Neural progenitor cell (in vitro differentiated cells): ENCODE data around the gene MAST1. TPM values are rescaled to one million over a fixed set of nuclear protein-coding genes. Genes with fewer than 3 reads are reported as not detected.
"Not testable (repeated sequence)": the region's sequence is repeated elsewhere in the genome, so short reads cannot be mapped to it uniquely, and the experiment has no call there.

Experiments used
- DNase-seq: peaks from one replicate; pipeline ENCODE4 v3.0.0-alpha.2; 2016; ENCODE audit warnings: low spot score
- H2AFZ ChIP-seq: fragments of 200-600 bp; sonication (generic); replicated peaks from 2 replicates; pipeline ENCODE4 v1.6.1; 2016; ENCODE audit warnings: antibody characterized with exemption
- H3F3A ChIP-seq: fragments of 200-600 bp; sonication (generic); 2 replicates; pipeline ENCODE4 v1.6.1; 2016; ENCODE audit warnings: antibody characterized with exemption, low read depth
- H3K27ac ChIP-seq: fragments of 200-600 bp; sonication (generic); 2 replicates; pipeline ENCODE4 v1.5.1; 2016; ENCODE audit warnings: mild to moderate bottlenecking
- H3K27me3 ChIP-seq: fragments of 200-600 bp; sonication (generic); 2 replicates; pipeline ENCODE4 v1.6.1; 2016; ENCODE audit warnings: mild to moderate bottlenecking, moderate library complexity
- H3K36me3 ChIP-seq: fragments of 200-600 bp; sonication (generic); 2 replicates; pipeline ENCODE4 v1.5.1; 2016
- H3K4me1 ChIP-seq: fragments of 200-600 bp; sonication (generic); 2 replicates; pipeline ENCODE4 v1.6.1; 2016; ENCODE audit warnings: mixed run types
- H3K4me2 ChIP-seq: fragments of 200-600 bp; sonication (generic); 2 replicates; pipeline ENCODE4 v1.6.1; 2016
- H3K4me3 ChIP-seq: fragments of 200-600 bp; sonication (generic); 2 replicates; pipeline ENCODE4 v1.5.1; 2016
- H3K79me2 ChIP-seq: fragments of 200-600 bp; sonication (generic); 2 replicates; pipeline ENCODE4 v1.6.1; 2016; ENCODE audit warnings: low read depth
- H3K9ac ChIP-seq: fragments of 200-600 bp; sonication (generic); 2 replicates; pipeline ENCODE4 v1.6.1; 2016
- H3K9me3 ChIP-seq: fragments of 200-600 bp; sonication (generic); 2 replicates; pipeline ENCODE4 v1.5.1; 2016; ENCODE audit warnings: low read depth
- H4K20me1 ChIP-seq: fragments of 200-600 bp; sonication (generic); 2 replicates; pipeline ENCODE4 v1.6.1; 2016; ENCODE audit warnings: low read depth
- H3K27ac Mint-ChIP-seq: 3 replicates; pipeline ENCODE4 v1.8.0; 2021; ENCODE audit warnings: mixed read lengths
- H3K27me3 Mint-ChIP-seq: 2 replicates; pipeline ENCODE4 v1.8.0; 2022; ENCODE audit warnings: low read depth, mild to moderate bottlenecking, inconsistent platforms, moderate library complexity, mixed read lengths; ENCODE audit not compliant: insufficient read depth
- H3K36me3 Mint-ChIP-seq: 3 replicates; pipeline ENCODE4 v1.8.0; 2021; ENCODE audit warnings: mixed read lengths
- H3K4me1 Mint-ChIP-seq: 3 replicates; pipeline ENCODE4 v1.8.0; 2021; ENCODE audit warnings: mixed read lengths
- H3K4me3 Mint-ChIP-seq: 3 replicates; pipeline ENCODE4 v1.8.0; 2021; ENCODE audit warnings: mild to moderate bottlenecking, moderate library complexity, mixed read lengths
- H3K9me3 Mint-ChIP-seq: 3 replicates; pipeline ENCODE4 v1.8.0; 2020; ENCODE audit warnings: mixed read lengths
- CTCF ChIP-seq: fragments of 200-600 bp; sonication (generic); IDR thresholded peaks from 2 replicates; pipeline ENCODE4 v1.5.1; 2017; ENCODE audit warnings: antibody characterized with exemption, mild to moderate bottlenecking
- EZH2 ChIP-seq: fragments of 200-600 bp; sonication (generic); IDR thresholded peaks from 2 replicates; pipeline ENCODE4 v1.6.1; 2017; ENCODE audit warnings: antibody characterized with exemption, mild to moderate bottlenecking, moderate library complexity
- EZH2phosphoT487 ChIP-seq: fragments of 200-600 bp; sonication (generic); IDR thresholded peaks from 2 replicates; pipeline ENCODE4 v1.6.1; 2017; ENCODE audit warnings: antibody characterized with exemption
- total RNA-seq: library from RNA; depleted of rRNA; stranded (reverse); fragments of >200 nt; gene quantifications from 2 replicates; pipeline ENCODE4 v1.2.3, GENCODE V29; 2015; ENCODE audit warnings: low replicate concordance

The MAST1 gene
- total RNA-seq, 1 donor from 2014 or later, result 8.3 TPM

GRCh38 chr19:12842511-12842910 is 4.2 kb downstream of the MAST1 start:
- H3K4me3 Mint-ChIP-seq, result peak overlapping the region; percentile 1
- Histone ChIP-seq H3K4me2 (no peak overlapping the region), H3K27me3 (peaks cover 25% of the 10 kb centered on the region), H3K36me3 (no peaks in the 10 kb centered on the region), H3F3A (peaks cover 37% of the 10 kb centered on the region), H4K20me1 (peaks cover 11% of the 10 kb centered on the region), H3K9ac (no peak overlapping the region), H3K79me2 (no peaks in the 10 kb centered on the region), H3K4me3 (no peak overlapping the region), H3K9me3 (no peaks in the 10 kb centered on the region), H3K27ac (no peak overlapping the region), H3K4me1 (peaks cover 4% of the 10 kb centered on the region), H2AFZ (no peak overlapping the region)
- peaks cover 25% of the 10 kb centered on the region for H3K27me3 Mint-ChIP-seq
- peaks cover 35% of the 10 kb centered on the region for H3K4me1 Mint-ChIP-seq
- no peak for DNase-seq
- no peaks in the 10 kb centered on the region for H3K9me3 Mint-ChIP-seq
- no peak overlapping the region for H3K27ac Mint-ChIP-seq
- no peak for TF ChIP-seq CTCF
- no peak for TF ChIP-seq EZH2phosphoT487
- TF ChIP-seq EZH2, result no peak
- H3K36me3 Mint-ChIP-seq, result peaks cover 2% of the 10 kb centered on the region

DNA sequence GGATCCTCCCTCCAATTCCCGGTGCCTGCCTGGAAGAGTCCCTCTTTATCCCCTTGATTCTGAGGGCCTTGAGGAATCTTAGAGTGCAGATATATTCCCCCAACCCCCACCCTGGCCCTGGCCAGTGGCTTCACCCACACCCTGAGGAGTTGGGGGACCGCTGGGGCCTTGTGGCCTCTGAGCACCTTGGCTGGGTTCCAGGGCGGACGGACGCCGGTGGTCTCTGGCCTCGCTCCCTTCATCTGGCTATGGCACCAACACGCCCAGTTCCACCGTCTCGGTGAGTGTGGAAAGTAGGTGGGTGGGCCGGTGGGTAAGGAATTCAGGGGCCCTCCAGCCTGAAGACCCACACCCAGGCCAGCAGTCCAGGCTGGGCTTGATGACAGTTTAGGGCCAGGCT is 5.0 kb downstream of the MAST1 start:
- TF ChIP-seq CTCF (no peak), EZH2 (no peak), EZH2phosphoT487 (no peak)
- no peak overlapping the region for H3K27ac Mint-ChIP-seq
- H3K9ac ChIP-seq, result no peak overlapping the region
- H3K27ac ChIP-seq, result no peak overlapping the region
- H3K27me3 ChIP-seq, result peaks cover 25% of the 10 kb centered on the region
- peaks cover 2% of the 10 kb centered on the region for H3K36me3 Mint-ChIP-seq
- peaks cover 27% of the 10 kb centered on the region for H3K27me3 Mint-ChIP-seq
- H3K4me1 Mint-ChIP-seq, result peaks cover 34% of the 10 kb centered on the region
- H4K20me1 ChIP-seq, result peaks cover 14% of the 10 kb centered on the region
- peaks cover 38% of the 10 kb centered on the region for H3F3A ChIP-seq
- H3K4me3 ChIP-seq, result no peak overlapping the region
- H3K4me2 ChIP-seq, result no peak overlapping the region
- H2AFZ ChIP-seq, result no peak overlapping the region
- H3K9me3 Mint-ChIP-seq, result no peaks in the 10 kb centered on the region
- H3K36me3 ChIP-seq, result no peaks in the 10 kb centered on the region
- no peaks in the 10 kb centered on the region for H3K9me3 ChIP-seq
- no peak for DNase-seq
- H3K4me1 ChIP-seq, result peaks cover 4% of the 10 kb centered on the region
- no peak overlapping the region for H3K4me3 Mint-ChIP-seq
- H3K79me2 ChIP-seq, result no peaks in the 10 kb centered on the region

- Mint-ChIP-seq H3K36me3 (peaks cover 4% of the 10 kb centered on the region), H3K27ac (no peak overlapping the region), H3K4me1 (peaks cover 32% of the 10 kb centered on the region), H3K27me3 (peaks cover 28% of the 10 kb centered on the region), H3K9me3 (no peaks in the 10 kb centered on the region), H3K4me3 (no peak overlapping the region)
- no peak for DNase-seq
- Histone ChIP-seq H2AFZ (no peak overlapping the region), H3F3A (peaks cover 35% of the 10 kb centered on the region), H3K79me2 (no peaks in the 10 kb centered on the region), H3K4me2 (no peak overlapping the region), H3K9ac (no peak overlapping the region), H3K27ac (no peak overlapping the region), H3K9me3 (no peaks in the 10 kb centered on the region), H3K4me1 (peaks cover 4% of the 10 kb centered on the region), H3K27me3 (peaks cover 18% of the 10 kb centered on the region), H3K36me3 (no peaks in the 10 kb centered on the region), H3K4me3 (no peak overlapping the region), H4K20me1 (peaks cover 14% of the 10 kb centered on the region)
- TF ChIP-seq CTCF (no peak), EZH2 (no peak), EZH2phosphoT487 (no peak)
Measured at GRCh38 chr19:12843999-12844732, 5.9 kb downstream of the MAST1 start.

- H3K4me3 Mint-ChIP-seq, H3K27ac Mint-ChIP-seq, H3K4me1 ChIP-seq, H3K4me3 ChIP-seq, H3K9ac ChIP-seq, H3K9me3 Mint-ChIP-seq, H3K36me3 ChIP-seq, H3K4me2 ChIP-seq, H3K27ac ChIP-seq, H3K36me3 Mint-ChIP-seq, H3K9me3 ChIP-seq, DNase-seq, H3K79me2 ChIP-seq, H2AFZ ChIP-seq, H4K20me1 ChIP-seq: not testable (repeated sequence)
- Histone ChIP-seq H3K27me3 (peaks cover 13% of the 10 kb centered on the region), H3F3A (peaks cover 18% of the 10 kb centered on the region)
- H3K4me1 Mint-ChIP-seq, result peaks cover 12% of the 10 kb centered on the region
- peaks cover 14% of the 10 kb centered on the region for H3K27me3 Mint-ChIP-seq
Measured at GRCh38 chr19:12846613-12847012, 8.3 kb downstream of the MAST1 start.
